Measurements from ENCODE around the gene TMC2. TPM values are rescaled to one million over a fixed set of nuclear protein-coding genes. Genes with fewer than 3 reads are reported as not detected.

Gene TMC2
- total and polyA plus RNA-seq, 4 donors = 0.06 to 0.31 (median 0.15) TPM; not detected in 1

DNA sequence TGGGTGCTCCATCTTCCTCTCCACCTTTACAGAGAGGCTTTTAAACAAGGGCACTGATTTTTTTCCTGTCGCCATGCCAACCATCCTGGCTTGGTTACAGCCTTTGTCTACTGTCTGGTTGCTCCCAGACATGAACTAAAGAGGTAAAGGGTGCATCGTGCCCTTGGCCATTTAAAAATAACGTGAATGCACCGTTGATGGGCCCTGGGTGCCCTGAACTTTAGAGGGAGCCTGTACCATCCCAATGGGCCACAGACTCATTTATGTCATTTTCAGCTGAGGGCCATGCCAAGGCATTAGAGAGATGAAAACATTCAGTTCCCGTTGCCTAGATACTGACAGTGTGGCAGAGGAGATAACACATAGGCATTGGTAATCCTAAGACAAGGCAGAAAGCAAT, 23.3 kb downstream of the TMC2 start:
- Histone ChIP-seq H3K4me3 (no peak overlapping the region), H3K36me3 (ENCODE audit: control insufficient read depth in 4 of 4, insufficient read depth in 4 of 4, low read length in 4 of 4) (no peaks in the 10 kb centered on the region), H3K4me1 (ENCODE audit: control insufficient read depth in 5 of 5, insufficient read depth in 5 of 5, low read length in 5 of 5) (peaks cover 0 to 9% (median 0%) of the 10 kb centered on the region in 5 donors), H3K27me3 (ENCODE audit: control insufficient read depth in 3 of 3, insufficient read depth in 3 of 3, low read length in 2 of 3) (peaks cover 13 to 49% (median 33%) of the 10 kb centered on the region in 3 donors), H3K9me3 (ENCODE audit: control insufficient read depth in 4 of 4, insufficient read depth in 3 of 4, low read length in 3 of 4) (no peaks in the 10 kb centered on the region), H3K9ac (ENCODE audit: insufficient read depth in 1 of 2, low read length in 2 of 2) (no peak overlapping the region), H3K27ac (ENCODE audit: low read depth in 1 of 2, low read length in 1 of 2) (no peak overlapping the region)
- WGBS, 2 donors = 69 to 83% methylated on average over 5 of the region's 5 CpGs
- TF ChIP-seq, protein P1, sequence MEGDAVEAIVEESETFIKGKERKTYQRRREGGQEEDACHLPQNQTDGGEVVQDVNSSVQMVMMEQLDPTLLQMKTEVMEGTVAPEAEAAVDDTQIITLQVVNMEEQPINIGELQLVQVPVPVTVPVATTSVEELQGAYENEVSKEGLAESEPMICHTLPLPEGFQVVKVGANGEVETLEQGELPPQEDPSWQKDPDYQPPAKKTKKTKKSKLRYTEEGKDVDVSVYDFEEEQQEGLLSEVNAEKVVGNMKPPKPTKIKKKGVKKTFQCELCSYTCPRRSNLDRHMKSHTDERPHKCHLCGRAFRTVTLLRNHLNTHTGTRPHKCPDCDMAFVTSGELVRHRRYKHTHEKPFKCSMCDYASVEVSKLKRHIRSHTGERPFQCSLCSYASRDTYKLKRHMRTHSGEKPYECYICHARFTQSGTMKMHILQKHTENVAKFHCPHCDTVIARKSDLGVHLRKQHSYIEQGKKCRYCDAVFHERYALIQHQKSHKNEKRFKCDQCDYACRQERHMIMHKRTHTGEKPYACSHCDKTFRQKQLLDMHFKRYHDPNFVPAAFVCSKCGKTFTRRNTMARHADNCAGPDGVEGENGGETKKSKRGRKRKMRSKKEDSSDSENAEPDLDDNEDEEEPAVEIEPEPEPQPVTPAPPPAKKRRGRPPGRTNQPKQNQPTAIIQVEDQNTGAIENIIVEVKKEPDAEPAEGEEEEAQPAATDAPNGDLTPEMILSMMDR (IDR thresholded peaks at IDR 0.05; ENCODE audit: control extremely low read depth, extremely low read depth) = no peak
- ATAC-seq (ENCODE audit: insufficient read depth, low FRiP score) (no peak), DNase-seq (no peak)

DNA sequence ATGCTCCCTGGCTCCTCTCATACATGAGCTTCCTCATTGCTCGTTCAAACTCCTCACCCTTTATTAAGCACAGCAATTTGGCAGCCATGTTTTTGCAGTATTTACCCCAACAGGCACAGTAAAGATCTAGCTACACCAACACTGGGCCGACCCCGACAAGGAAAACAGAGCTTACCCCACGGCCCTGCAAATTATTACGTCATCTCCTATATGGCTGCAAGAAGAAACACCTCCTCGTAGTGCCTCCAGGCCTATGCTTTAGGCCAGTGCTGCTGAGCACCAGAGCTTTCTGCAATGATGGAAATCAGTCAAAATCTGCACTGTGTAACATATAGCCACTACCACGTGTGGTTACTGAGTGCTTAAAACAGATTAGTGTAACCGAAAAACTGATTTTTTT, 26.7 kb downstream of the TMC2 start:
- peaks cover 16 to 27% (median 20%) of the 10 kb centered on the region in 3 donors for H3K27me3 ChIP-seq (ENCODE audit: control insufficient read depth in 3 of 3, insufficient read depth in 3 of 3, low read length in 2 of 3)
- H3K27ac ChIP-seq (ENCODE audit: low read depth in 1 of 2, low read length in 1 of 2) = no peak overlapping the region
- no peaks in the 10 kb centered on the region for H3K36me3 ChIP-seq (ENCODE audit: control insufficient read depth in 4 of 4, insufficient read depth in 4 of 4, low read length in 4 of 4)
- 56 to 67% methylated on average over 8 of the region's 8 CpGs for WGBS, 2 donors
- H3K4me1 ChIP-seq (ENCODE audit: control insufficient read depth in 5 of 5, insufficient read depth in 5 of 5, low read length in 5 of 5) = peaks cover 0 to 9% (median 0%) of the 10 kb centered on the region in 5 donors
- DNase-seq = no peak
- no peak overlapping the region for H3K4me3 ChIP-seq
- no peak for ATAC-seq (ENCODE audit: insufficient read depth, low FRiP score)
- H3K9ac ChIP-seq (ENCODE audit: insufficient read depth in 1 of 2, low read length in 2 of 2) = no peak overlapping the region
- TF ChIP-seq, protein P1 (IDR thresholded peaks at IDR 0.05; ENCODE audit: control extremely low read depth, extremely low read depth) = no peak
- peaks cover 0 to 2% (median 0%) of the 10 kb centered on the region in 4 donors for H3K9me3 ChIP-seq (ENCODE audit: control insufficient read depth in 4 of 4, insufficient read depth in 3 of 4, low read length in 3 of 4)

DNA sequence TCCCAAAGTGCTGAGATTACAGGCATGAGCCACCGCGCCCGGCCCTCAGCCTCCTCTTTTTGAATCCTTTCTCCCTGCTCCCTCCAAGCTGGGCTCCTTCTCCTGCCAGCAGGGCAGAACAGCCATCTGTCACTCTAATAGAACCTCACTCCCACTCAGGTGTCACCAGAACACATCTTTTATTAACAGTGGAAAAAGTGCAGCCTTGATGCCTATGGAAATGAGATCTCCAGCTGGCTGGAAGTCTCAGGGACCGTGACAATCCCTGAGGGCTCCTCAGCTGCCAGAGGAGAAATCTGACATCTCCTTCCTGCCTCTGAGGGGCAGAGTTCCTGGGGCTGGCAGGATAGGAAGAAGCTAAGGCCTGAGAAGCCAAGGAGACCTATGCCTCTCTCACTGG, 28.0 kb downstream of the TMC2 start:
- DNase-seq = no peak
- no peaks in the 10 kb centered on the region for H3K36me3 ChIP-seq (ENCODE audit: control insufficient read depth in 4 of 4, insufficient read depth in 4 of 4, low read length in 4 of 4)
- H3K27me3 ChIP-seq (ENCODE audit: control insufficient read depth in 3 of 3, insufficient read depth in 3 of 3, low read length in 2 of 3) = peaks cover 8 to 17% (median 9%) of the 10 kb centered on the region in 3 donors
- H3K4me3 ChIP-seq = no peak overlapping the region
- H3K4me1 ChIP-seq (ENCODE audit: control insufficient read depth in 5 of 5, insufficient read depth in 5 of 5, low read length in 5 of 5) = no peaks in the 10 kb centered on the region
- 83 to 84% methylated on average over 4 of the region's 4 CpGs for WGBS, 2 donors
- H3K9ac ChIP-seq (ENCODE audit: insufficient read depth in 1 of 2, low read length in 2 of 2) = no peak overlapping the region
- no peak for ATAC-seq (ENCODE audit: insufficient read depth, low FRiP score)
- H3K27ac ChIP-seq (ENCODE audit: low read depth in 1 of 2, low read length in 1 of 2) = no peak overlapping the region
- H3K9me3 ChIP-seq (ENCODE audit: control insufficient read depth in 4 of 4, insufficient read depth in 3 of 4, low read length in 3 of 4) = peaks cover 0 to 4% (median 0%) of the 10 kb centered on the region in 4 donors
- TF ChIP-seq, protein P1 (IDR thresholded peaks at IDR 0.05; ENCODE audit: control extremely low read depth, extremely low read depth) = no peak

DNA sequence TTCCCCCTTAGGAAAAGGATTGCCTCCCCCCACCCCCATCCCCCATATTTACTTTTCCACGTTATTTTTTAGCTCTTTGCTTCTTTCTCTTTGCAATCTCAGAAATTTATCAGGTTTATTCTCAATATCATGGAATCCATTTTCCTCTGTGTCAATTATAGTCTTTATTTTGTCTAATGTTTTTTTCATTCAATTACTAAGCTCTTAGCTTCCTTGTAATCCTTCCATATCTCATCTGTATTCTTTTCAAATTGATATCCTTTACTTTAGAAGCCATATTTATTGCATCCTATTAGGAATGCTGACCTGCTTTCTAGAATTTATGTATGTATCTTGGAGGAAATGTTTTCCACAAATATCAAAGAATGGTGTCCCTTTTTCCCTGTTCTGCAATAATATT, 39.3 kb downstream of the TMC2 start:
- ATAC-seq (ENCODE audit: insufficient read depth, low FRiP score) = no peak
- DNase-seq = no peak
- Histone ChIP-seq H3K9me3 (ENCODE audit: control insufficient read depth in 4 of 4, insufficient read depth in 3 of 4, low read length in 3 of 4) (no peaks in the 10 kb centered on the region), H3K4me1 (ENCODE audit: control insufficient read depth in 5 of 5, insufficient read depth in 5 of 5, low read length in 5 of 5) (no peaks in the 10 kb centered on the region), H3K27ac (ENCODE audit: low read depth in 1 of 2, low read length in 1 of 2) (no peak overlapping the region), H3K4me3 (no peak overlapping the region), H3K9ac (ENCODE audit: insufficient read depth in 1 of 2, low read length in 2 of 2) (no peak overlapping the region), H3K27me3 (ENCODE audit: control insufficient read depth in 3 of 3, insufficient read depth in 3 of 3, low read length in 2 of 3) (peaks cover 0 to 3% (median 0%) of the 10 kb centered on the region in 3 donors), H3K36me3 (ENCODE audit: control insufficient read depth in 4 of 4, insufficient read depth in 4 of 4, low read length in 4 of 4) (no peaks in the 10 kb centered on the region)
- 25 to 28% methylated on average over 1 of the region's 1 CpG for WGBS, 2 donors
- TF ChIP-seq, protein P1 (IDR thresholded peaks at IDR 0.05; ENCODE audit: control extremely low read depth, extremely low read depth) = no peak
